GM12801 (cell line): Measurements from ENCODE around the gene GPC1.

Experiments used
- TF ChIP-seq, protein P1 (sequence below): IDR thresholded peaks from one replicate; pipeline ENCODE4 v1.5.1; 2011; ENCODE audit warnings: control low read depth; ENCODE audit not compliant: insufficient read length; ENCODE audit errors: extremely low read depth

Gene GPC1

DNA sequence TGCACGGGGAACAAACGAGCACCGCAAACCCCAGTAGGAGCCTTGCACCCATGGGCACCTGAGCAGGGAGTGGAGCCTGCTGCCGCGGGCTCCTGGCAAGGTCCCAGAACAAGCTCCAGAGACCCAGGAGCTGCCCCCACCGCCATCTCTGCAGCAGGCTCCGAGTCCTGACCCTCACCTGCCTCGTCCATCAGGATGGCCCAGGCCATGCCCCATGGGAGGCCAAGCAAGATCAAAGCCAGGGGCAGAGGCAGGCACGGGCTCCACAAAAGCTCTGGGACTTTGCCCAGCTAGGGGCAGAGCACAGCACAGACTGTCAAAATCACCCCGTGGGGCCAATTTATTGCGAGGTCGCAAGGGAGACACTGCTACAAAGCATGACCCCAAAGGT, 43.6 kb downstream of the GPC1 start:
- TF ChIP-seq, protein P1, sequence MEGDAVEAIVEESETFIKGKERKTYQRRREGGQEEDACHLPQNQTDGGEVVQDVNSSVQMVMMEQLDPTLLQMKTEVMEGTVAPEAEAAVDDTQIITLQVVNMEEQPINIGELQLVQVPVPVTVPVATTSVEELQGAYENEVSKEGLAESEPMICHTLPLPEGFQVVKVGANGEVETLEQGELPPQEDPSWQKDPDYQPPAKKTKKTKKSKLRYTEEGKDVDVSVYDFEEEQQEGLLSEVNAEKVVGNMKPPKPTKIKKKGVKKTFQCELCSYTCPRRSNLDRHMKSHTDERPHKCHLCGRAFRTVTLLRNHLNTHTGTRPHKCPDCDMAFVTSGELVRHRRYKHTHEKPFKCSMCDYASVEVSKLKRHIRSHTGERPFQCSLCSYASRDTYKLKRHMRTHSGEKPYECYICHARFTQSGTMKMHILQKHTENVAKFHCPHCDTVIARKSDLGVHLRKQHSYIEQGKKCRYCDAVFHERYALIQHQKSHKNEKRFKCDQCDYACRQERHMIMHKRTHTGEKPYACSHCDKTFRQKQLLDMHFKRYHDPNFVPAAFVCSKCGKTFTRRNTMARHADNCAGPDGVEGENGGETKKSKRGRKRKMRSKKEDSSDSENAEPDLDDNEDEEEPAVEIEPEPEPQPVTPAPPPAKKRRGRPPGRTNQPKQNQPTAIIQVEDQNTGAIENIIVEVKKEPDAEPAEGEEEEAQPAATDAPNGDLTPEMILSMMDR: no peak

DNA sequence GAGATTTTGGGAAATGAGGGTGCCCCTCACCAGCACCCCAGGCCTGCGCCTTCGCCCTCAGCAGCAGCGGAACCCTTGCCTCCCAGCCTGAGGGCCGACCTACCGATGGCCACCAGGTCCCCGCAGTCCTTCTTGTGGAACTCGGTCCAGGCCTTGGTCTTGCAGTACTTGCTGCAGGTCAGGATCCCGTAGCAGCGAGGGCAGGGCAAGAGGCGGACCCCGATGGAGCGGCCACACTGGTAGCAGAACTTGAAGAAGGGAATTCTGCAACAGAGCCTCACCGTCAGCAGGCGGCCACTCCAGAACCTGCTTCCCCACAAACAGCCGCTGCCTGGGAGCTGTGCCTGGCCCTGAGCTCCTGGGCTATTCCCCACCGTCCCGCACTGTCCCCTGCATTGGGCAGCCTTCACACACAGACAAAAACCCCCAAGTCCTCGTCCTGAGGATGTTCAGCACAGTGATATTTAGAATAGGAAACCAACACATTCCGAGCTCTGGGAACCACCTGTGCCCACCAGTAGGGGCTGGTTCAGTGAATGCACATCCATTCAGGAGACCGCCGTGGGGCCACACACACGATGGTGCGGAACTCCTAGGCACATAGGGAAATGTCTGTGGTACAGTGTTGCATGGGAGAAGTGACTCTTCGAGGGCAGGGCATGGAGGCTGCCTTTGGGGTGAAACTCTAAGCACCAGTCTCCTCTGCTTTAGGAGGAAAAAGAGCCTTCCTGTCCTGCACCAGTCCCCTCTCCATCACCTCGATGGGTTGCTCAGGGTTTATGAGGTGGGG, 45.6 kb downstream of the GPC1 start:
- TF ChIP-seq, protein P1: no peak

DNA sequence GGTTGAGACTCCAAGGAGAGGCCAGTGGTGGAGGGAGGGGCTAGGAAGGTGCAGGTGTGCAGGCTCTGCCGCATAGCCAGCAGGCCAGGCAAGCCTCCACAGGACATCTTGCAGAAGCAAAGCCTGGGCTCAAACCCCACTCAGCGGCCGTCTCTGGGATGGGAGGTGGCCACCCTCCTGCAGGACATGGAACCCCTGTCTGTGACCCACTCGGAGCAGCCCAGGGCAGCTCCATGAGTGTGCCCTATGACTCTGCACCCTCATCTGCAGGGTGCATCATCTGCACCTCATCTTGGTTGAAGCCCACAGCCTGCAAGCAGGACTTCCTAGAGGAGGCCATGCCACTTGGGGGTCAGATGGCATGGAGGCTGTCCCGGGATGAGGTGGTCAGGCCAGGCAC, 46.3 kb downstream of the GPC1 start:
- TF ChIP-seq, protein P1: no peak

DNA sequence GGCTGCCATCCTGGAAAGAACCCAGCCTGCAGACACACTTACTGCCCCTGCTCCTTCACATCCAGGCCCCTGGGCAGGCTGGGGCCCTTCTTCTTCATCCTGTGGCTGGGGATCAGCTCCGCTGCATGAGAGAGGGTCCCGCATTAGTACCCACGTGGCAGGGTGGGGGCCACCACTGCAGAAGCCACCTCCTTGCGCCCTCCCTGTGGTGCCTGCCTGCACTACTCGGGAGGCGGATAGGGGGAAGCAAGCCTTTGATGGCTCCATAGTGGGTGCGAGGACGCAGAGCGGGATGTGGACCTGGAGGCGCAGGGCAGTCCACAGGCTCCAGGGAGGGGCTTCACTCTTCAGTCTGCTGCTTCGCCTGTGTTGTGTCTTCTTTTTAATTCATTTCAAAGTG, 46.7 kb downstream of the GPC1 start:
- TF ChIP-seq, protein P1: no peak

DNA sequence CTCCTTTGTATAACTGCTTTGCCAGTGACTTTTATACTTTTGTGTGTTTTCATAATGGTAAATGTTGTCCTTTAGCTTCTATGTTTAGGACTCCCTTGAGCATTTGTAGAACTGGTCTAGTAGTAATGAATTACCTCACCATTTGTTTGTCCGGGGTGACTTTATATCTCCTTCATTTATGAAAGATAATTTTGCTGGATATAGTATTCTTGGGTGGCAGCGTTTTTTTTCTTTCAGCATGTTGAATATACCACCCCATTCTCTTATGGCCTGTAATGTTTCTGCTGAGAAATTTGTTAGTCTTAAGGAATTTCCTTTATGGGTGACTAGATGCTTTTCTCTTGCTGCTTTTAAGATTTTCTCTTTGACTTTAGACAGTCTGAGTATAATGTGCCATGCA, 56.0 kb downstream of the GPC1 start:
- TF ChIP-seq, protein P1: no peak

DNA sequence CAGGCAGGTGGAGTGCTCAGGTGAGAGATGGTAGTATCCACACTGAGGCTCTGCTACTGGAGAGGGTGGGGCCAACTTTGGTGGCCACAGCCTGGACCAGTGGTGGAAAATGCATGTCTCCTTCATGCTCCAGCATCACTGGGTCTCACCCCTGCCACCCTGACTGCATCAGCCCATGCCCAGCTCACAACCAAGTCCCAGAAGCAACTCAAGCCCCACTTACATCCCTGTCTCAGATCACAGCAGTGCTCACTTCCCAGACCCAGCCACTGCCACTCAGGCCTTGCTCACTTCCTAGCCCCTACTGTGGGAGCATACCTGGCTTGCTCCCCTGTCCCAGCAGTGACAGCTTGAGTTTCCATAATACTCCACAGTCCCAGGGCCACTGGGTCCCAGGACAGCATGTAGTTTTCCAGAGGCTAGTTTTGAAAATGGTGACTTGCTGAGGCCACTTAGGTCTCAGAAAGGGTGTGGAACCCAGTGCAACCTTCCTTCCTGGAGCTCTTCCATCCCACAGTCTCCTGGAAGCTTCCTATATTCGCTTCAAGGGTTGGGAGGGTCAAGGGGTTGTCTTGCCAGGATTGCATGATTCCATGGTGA, 58.8 kb downstream of the GPC1 start:
- TF ChIP-seq, protein P1: no peak

DNA sequence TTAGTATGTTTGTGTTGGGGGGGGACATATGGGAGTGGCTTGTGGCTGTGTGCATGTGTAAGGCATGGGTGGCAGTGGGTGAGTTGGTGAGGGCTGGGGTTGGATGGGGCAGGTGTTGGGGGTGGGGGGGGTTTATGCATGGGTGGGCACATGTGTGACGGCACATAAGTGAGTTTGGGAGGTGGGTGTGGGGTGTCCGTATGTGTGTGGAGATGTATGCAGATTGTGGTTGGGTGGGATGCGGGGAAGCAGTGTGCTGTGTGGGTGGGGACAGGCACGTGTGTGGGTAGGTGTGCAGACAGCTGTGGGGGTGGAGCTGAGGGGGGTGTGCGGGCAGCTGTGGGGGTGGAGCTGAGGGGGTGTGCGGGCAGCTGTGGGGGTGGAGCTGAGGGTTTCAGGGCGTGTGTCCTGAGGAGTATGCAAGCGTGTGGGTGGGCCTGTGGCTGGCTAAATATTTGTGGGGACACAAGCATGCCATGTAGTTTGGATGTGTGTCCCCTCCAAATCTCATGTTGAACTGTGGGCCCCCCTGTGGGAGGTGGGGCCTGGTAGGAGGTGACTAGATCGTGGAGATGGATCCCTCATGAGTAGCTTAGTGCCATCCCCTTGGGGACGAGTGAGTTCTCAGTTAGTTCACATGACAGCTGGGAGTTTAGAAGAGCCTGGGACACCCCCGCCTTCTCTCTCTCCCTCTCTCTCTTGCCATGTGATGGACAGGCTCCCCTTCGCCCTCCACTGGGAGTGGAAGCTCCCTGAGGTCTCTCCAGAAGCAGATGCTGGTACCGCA, 62.9 kb downstream of the GPC1 start:
- TF ChIP-seq, protein P1: no peak
